Activated CD8-positive, alpha-beta memory T cell treated with anti-CD3 and anti-CD28 coated beads, Interleukin-2, amount 10 ng/mL, durations not matched to agents 7 days and 5 days (primary cell): ENCODE results near the gene AGBL2. TPM values are rescaled to one million over a fixed set of nuclear protein-coding genes. Genes with fewer than 3 reads are reported as not detected.
"Not testable (repeated sequence)": the region's sequence is repeated elsewhere in the genome, so short reads cannot be mapped to it uniquely, and the experiment has no call there.

Source experiments
- ATAC-seq: fragments of 150-1000 bp; cut with Tn5 transposase; one replicate; pipeline ENCODE4 v1.10.0; 2021; ENCODE audit warnings: moderate library complexity
- CTCF ChIA-PET: fragments of 350-600 bp; sonication (Branson Sonifier 250); formaldehyde crosslinking; loops from one replicate; lab custom pipeline; 2021; ENCODE audit warnings: antibody characterized with exemption; lab: Charles Lee
- DNase-seq: peaks from one replicate; pipeline ENCODE4 v3.0.0-alpha.2; 2020
- H3K27ac Mint-ChIP-seq: one replicate; pipeline ENCODE4 v1.8.0; 2021; ENCODE audit warnings: mild to moderate bottlenecking, mixed read lengths
- H3K27me3 Mint-ChIP-seq: one replicate; pipeline ENCODE4 v1.8.0; 2021; ENCODE audit warnings: mixed read lengths
- H3K36me3 Mint-ChIP-seq: one replicate; pipeline ENCODE4 v1.8.0; 2021; ENCODE audit warnings: mild to moderate bottlenecking, mixed read lengths
- H3K4me1 Mint-ChIP-seq: one replicate; pipeline ENCODE4 v1.8.0; 2021; ENCODE audit warnings: mixed read lengths
- H3K4me3 Mint-ChIP-seq: one replicate; pipeline ENCODE4 v1.8.0; 2021; ENCODE audit warnings: mild to moderate bottlenecking, moderate library complexity, mixed read lengths
- H3K9me3 Mint-ChIP-seq: one replicate; pipeline ENCODE4 v1.8.0; 2022; ENCODE audit warnings: low read depth, mixed read lengths
- total RNA-seq, 2 experiments: library from RNA; stranded (reverse); gene quantifications; one replicate each; pipeline ENCODE4 v1.2.3, GENCODE V29; 2021

The AGBL2 gene, protein sequence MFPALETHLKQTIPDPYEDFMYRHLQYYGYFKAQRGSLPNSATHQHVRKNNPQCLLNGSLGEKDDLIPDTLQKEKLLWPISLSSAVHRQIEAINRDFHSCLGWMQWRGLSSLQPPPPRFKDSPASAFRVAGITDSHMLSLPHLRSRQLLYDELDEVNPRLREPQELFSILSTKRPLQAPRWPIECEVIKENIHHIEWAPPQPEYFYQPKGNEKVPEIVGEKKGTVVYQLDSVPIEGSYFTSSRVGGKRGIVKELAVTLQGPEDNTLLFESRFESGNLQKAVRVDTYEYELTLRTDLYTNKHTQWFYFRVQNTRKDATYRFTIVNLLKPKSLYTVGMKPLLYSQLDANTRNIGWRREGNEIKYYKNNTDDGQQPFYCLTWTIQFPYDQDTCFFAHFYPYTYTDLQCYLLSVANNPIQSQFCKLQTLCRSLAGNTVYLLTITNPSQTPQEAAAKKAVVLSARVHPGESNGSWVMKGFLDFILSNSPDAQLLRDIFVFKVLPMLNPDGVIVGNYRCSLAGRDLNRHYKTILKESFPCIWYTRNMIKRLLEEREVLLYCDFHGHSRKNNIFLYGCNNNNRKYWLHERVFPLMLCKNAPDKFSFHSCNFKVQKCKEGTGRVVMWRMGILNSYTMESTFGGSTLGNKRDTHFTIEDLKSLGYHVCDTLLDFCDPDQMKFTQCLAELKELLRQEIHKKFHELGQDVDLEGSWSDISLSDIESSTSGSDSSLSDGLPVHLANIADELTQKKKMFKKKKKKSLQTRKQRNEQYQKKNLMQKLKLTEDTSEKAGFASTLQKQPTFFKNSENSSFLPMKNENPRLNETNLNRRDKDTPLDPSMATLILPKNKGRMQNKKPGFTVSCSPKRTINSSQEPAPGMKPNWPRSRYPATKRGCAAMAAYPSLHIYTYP
- total RNA-seq: 10 to 100 TPM in 1 of 2 experiments, 1 to 10 TPM in 1; 5.6 to 10.3 TPM

- H3K4me1 Mint-ChIP-seq: peaks cover 28% of the 10 kb centered on the region
- CTCF ChIA-PET: interaction anchor here (0.9 to 1.9 kb wide), 6 partner anchors 13 to 162 kb away, joined by 3 to 9 read pairs (median 4); partner anchors contain the start of genes CELF1 and NUP160
- H3K9me3 Mint-ChIP-seq: no peaks in the 10 kb centered on the region
- H3K36me3 Mint-ChIP-seq: peaks cover 21% of the 10 kb centered on the region
- DNase-seq: peak; percentile 93
- H3K27me3 Mint-ChIP-seq: no peaks in the 10 kb centered on the region
- peak within 1 kb of the TSS; percentile 95 for H3K27ac Mint-ChIP-seq
- ATAC-seq: peak; percentile 99
- H3K4me3 Mint-ChIP-seq: peak within 1 kb of the TSS; percentile 92
Measured at GRCh38 chr11:47715082-47715669, at the start of gene AGBL2. TSS of gene AGBL2 (minus strand) at chr11:47715369. CDS start at chr11:47714650, 719 bp downstream.

GRCh38 chr11:47759291-47759690 is 44.1 kb upstream of the AGBL2 start:
- ATAC-seq, H3K4me3 Mint-ChIP-seq, H3K27ac Mint-ChIP-seq, H3K9me3 Mint-ChIP-seq, DNase-seq, H3K27me3 Mint-ChIP-seq, H3K4me1 Mint-ChIP-seq: not testable (repeated sequence)
- H3K36me3 Mint-ChIP-seq: peaks cover 67% of the 10 kb centered on the region
- CTCF ChIA-PET: interaction anchor here (0.7 kb wide), 1 partner anchor 572 kb away, joined by 4 read pairs; no protein-coding TSS in a partner anchor

GRCh38 chr11:47756208-47756607 is 41.0 kb upstream of the AGBL2 start:
- Mint-ChIP-seq H3K4me3 (no peak overlapping the region), H3K4me1 (peaks cover 8% of the 10 kb centered on the region), H3K27ac (no peak overlapping the region), H3K9me3 (no peaks in the 10 kb centered on the region), H3K27me3 (no peaks in the 10 kb centered on the region), H3K36me3 (peaks cover 75% of the 10 kb centered on the region)
- ATAC-seq (no peak), DNase-seq (no peak)
- CTCF ChIA-PET: interaction anchor here (1.4 kb wide), 1 partner anchor 97 kb away, joined by 3 read pairs; no protein-coding TSS in a partner anchor

GRCh38 chr11:47750725-47751124 is 35.6 kb upstream of the AGBL2 start:
- peaks cover 52% of the 10 kb centered on the region for H3K36me3 Mint-ChIP-seq
- no peaks in the 10 kb centered on the region for H3K9me3 Mint-ChIP-seq
- no peaks in the 10 kb centered on the region for H3K27me3 Mint-ChIP-seq
- no peak overlapping the region for H3K4me3 Mint-ChIP-seq
- peaks cover 9% of the 10 kb centered on the region for H3K4me1 Mint-ChIP-seq
- DNase-seq (no peak), ATAC-seq (no peak)
- peak overlapping the region; percentile 17 for H3K27ac Mint-ChIP-seq
- CTCF ChIA-PET: no interaction called here

DNA sequence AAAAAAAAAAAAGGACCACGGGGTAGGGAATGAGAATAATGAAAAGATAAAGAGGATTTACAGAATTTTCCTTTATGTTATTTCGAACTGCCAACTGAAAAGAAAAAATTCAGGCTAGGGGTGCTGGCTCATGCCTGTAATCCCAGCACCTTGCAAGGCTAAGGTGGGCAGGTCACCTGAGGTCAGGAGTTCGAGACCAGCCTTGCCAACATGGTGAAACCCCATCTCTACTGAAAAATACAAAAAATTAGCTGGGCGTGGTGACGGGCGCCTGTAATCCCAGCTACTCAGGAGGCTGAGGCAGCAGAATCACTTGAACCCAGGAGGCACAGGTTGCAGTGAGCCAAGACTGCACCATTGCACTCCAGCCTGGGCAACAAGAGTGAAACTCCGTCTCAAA is 27.3 kb upstream of the AGBL2 start:
- H3K4me1 Mint-ChIP-seq, H3K9me3 Mint-ChIP-seq, H3K4me3 Mint-ChIP-seq, DNase-seq, ATAC-seq, H3K27me3 Mint-ChIP-seq, H3K27ac Mint-ChIP-seq, CTCF ChIA-PET: not testable (repeated sequence)
- H3K36me3 Mint-ChIP-seq: peaks cover 61% of the 10 kb centered on the region

GRCh38 chr11:47737817-47738216 is 22.6 kb upstream of the AGBL2 start:
- CTCF ChIA-PET, H3K4me1 Mint-ChIP-seq, H3K27me3 Mint-ChIP-seq, ATAC-seq, H3K27ac Mint-ChIP-seq, H3K9me3 Mint-ChIP-seq, DNase-seq, H3K4me3 Mint-ChIP-seq: not testable (repeated sequence)
- H3K36me3 Mint-ChIP-seq: peaks cover 54% of the 10 kb centered on the region

DNA sequence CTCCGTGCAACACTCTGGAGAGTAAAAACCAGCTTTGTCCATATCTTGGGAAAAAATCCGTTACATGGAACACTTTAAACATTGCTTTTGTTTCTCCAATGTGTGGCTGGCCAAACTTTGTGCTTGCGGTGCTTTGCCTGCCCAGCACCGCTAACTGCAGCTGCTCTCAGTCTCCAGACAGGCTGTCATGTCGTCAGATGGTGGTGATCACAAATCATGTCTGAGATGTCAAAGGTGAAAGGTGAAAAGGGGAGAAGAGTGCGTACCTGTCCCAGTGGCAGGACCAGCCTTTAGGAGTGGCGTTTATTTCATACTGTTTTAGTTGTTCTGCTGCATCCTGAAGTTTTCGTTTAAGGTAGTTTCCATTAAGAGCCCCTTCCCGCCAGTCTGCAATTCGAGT is 17.1 kb upstream of the AGBL2 start:
- ATAC-seq (no peak), DNase-seq (no peak)
- Mint-ChIP-seq H3K4me3 (no peak overlapping the region), H3K27me3 (no peaks in the 10 kb centered on the region), H3K9me3 (no peaks in the 10 kb centered on the region), H3K27ac (no peak overlapping the region), H3K4me1 (peaks cover 2% of the 10 kb centered on the region), H3K36me3 (peaks cover 61% of the 10 kb centered on the region)
- CTCF ChIA-PET: interaction anchor here (1.0 kb wide), 1 partner anchor 9 kb away, joined by 4 read pairs; no protein-coding TSS in a partner anchor

DNA sequence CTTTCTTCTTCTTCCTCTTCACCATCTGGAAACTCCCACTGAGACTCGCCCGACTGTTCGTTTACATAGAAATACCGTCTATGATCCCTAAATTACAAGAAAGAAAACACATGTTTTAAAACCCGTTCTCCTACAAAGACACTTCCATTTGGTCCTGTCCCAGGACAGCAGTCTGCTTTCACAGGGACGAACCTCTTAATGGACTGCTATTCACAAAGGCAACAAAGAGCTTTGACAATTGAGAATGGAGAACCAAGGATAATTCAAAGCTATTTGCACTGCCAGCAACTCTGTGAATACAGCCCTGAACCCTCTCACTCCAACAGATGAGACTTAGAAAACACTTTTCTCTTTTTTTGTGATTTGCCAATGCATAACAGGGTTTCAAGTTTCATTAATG is 16.3 kb upstream of the AGBL2 start:
- H3K36me3 Mint-ChIP-seq: peaks cover 58% of the 10 kb centered on the region
- H3K4me1 Mint-ChIP-seq: peaks cover 4% of the 10 kb centered on the region
- no peak overlapping the region for H3K4me3 Mint-ChIP-seq
- DNase-seq (no peak), ATAC-seq (no peak)
- H3K27me3 Mint-ChIP-seq: no peaks in the 10 kb centered on the region
- H3K9me3 Mint-ChIP-seq: no peaks in the 10 kb centered on the region
- no peak overlapping the region for H3K27ac Mint-ChIP-seq
- CTCF ChIA-PET: interaction anchor here (1.0 kb wide), 1 partner anchor 8 kb away, joined by 4 read pairs; no protein-coding TSS in a partner anchor

DNA sequence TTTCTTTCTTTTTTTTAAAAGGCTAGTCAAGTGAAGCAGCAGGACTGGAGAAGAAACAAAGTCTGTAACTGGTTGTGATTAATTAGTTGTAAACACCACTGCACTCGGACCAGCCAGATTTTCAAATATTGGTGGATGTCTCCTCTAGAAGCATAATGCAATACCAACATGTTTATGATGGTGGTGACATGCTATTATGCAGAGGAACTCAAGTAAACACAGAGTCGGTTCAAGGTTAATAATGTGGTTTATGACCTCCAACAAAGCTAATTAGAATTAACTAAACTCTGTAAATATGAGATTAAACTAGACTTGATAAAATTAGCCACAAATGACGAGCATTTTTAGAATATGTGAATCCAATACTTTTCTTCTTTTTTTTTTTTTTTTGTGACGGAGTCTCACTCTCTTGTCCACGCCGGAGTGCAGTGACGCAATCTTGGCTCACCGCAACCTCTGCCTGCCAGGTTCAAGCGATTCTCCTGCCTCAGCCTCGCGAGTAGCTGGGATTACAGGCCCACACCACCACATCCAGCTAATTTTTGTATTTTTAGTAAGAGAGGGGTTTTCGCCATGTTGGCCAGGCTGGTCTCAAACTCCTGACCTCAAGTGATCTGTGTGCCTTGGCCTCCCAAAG is 11.8 kb upstream of the AGBL2 start:
- CTCF ChIA-PET: interaction anchor here (1.4 kb wide), 1 partner anchor 29 kb away, joined by 3 read pairs; no protein-coding TSS in a partner anchor
- ATAC-seq (no peak), DNase-seq (no peak)
- H3K27me3 Mint-ChIP-seq: no peaks in the 10 kb centered on the region
- no peak overlapping the region for H3K27ac Mint-ChIP-seq
- H3K4me3 Mint-ChIP-seq: no peak overlapping the region
- peaks cover 57% of the 10 kb centered on the region for H3K36me3 Mint-ChIP-seq
- H3K9me3 Mint-ChIP-seq: no peaks in the 10 kb centered on the region
- H3K4me1 Mint-ChIP-seq: peaks cover 9% of the 10 kb centered on the region

DNA sequence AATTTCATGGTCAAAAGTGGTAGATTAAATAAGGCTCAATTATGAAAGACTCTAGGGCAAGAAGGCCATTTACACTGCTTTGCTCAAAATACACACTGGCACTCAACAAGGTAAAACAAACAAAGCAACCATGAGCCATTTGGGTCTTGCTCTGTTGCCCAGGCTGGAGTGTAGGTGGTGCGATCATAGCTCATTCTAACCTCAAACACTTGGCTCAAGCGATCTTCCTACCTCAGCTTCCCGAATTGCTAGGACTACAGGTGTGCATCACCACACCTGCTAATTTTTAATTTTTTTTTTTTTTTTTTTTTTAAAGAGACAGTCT is 10.9 kb upstream of the AGBL2 start:
- CTCF ChIA-PET: interaction anchor here (1.3 kb wide), 1 partner anchor 114 kb away, joined by 3 read pairs; no protein-coding TSS in a partner anchor
- Mint-ChIP-seq H3K9me3 (no peaks in the 10 kb centered on the region), H3K4me1 (peaks cover 9% of the 10 kb centered on the region)

GRCh38 chr11:47725442-47726117 is 10.4 kb upstream of the AGBL2 start:
- H3K4me1 Mint-ChIP-seq: peaks cover 9% of the 10 kb centered on the region
- DNase-seq: no peak
- H3K4me3 Mint-ChIP-seq: no peak overlapping the region
- H3K9me3 Mint-ChIP-seq: no peaks in the 10 kb centered on the region
- H3K27ac Mint-ChIP-seq: peak overlapping the region; percentile 51
- CTCF ChIA-PET: interaction anchor here (1.3 kb wide), 1 partner anchor 114 kb away, joined by 3 read pairs; no protein-coding TSS in a partner anchor
- ATAC-seq: no peak
- no peaks in the 10 kb centered on the region for H3K27me3 Mint-ChIP-seq
- H3K36me3 Mint-ChIP-seq: peaks cover 51% of the 10 kb centered on the region

More for the DNA sequence above, 10.9 kb upstream of the AGBL2 start:
- DNase-seq: no peak
- Mint-ChIP-seq H3K4me3 (no peak overlapping the region), H3K27ac (peak overlapping the region; percentile 51), H3K27me3 (no peaks in the 10 kb centered on the region), H3K36me3 (peaks cover 55% of the 10 kb centered on the region)
- ATAC-seq: no peak
